K562 (cell line): Measurements from ENCODE around the gene MRPL54. TPM values are rescaled to one million over a fixed set of nuclear protein-coding genes. Genes with fewer than 3 reads are reported as not detected.

Experiments
- ATF1 ChIP-seq, 2 experiments: fragments of 450-650 bp in 1 of 2; IDR thresholded peaks; 2 replicates each; pipeline ENCODE4 v1.6.1; 2016; ENCODE audit warnings: missing compliant biosample characterization in 1 of 2, missing genetic modification characterization in 1 of 2
- CREB1 ChIP-seq, 2 experiments: sonication (generic) in 1 of 2; formaldehyde crosslinking in 1 of 2; IDR thresholded peaks; 2 replicates each; pipeline versions ENCODE4 v1.6.1 to v1.8.0; 2012 to 2022; ENCODE audit warnings: inconsistent platforms in 1 of 2, mild to moderate bottlenecking in 1 of 2, missing genetic modification reagents in 1 of 2, moderate library complexity in 1 of 2
- ETS1 ChIP-seq: conservative IDR thresholded peaks from 2 replicates; pipeline ENCODE4 v1.6.1; 2011; ENCODE audit warnings: low read depth, mild to moderate bottlenecking, low read length; ENCODE audit not compliant: control insufficient read depth
- ETV5 ChIP-seq: sonication (generic); formaldehyde crosslinking; IDR thresholded peaks from 2 replicates; pipeline ENCODE4 v1.4.0; 2020; ENCODE audit warnings: low read depth, mild to moderate bottlenecking, missing genetic modification reagents
- FUS ChIP-seq: fragments of 200-400 bp; formaldehyde crosslinking; optimal IDR thresholded peaks from 2 replicates; pipeline ENCODE3; 2017; ENCODE audit warnings: low read depth, low read length
- GTF3C2 ChIP-seq: IDR thresholded peaks from 3 replicates; pipeline ENCODE4 v1.6.1; 2011; ENCODE audit warnings: borderline replicate concordance, mild to moderate bottlenecking, moderate library complexity; ENCODE audit not compliant: insufficient read length; ENCODE audit errors: extremely low read depth
- ILF3 ChIP-seq: fragments of 450-650 bp; IDR thresholded peaks from 2 replicates; pipeline ENCODE4 v1.6.1; 2018; ENCODE audit warnings: antibody characterized with exemption, mild to moderate bottlenecking, moderate library complexity, borderline replicate concordance
- L3MBTL2 ChIP-seq: fragments of 450-650 bp; IDR thresholded peaks from 2 replicates; pipeline ENCODE4 v1.6.1; 2016; ENCODE audit warnings: mild to moderate bottlenecking, moderate library complexity
- MAFF ChIP-seq: IDR thresholded peaks from 2 replicates; pipeline ENCODE4 v1.6.1; 2012; ENCODE audit warnings: low read length, improper control_type of control experiment
- MLLT1 ChIP-seq, 2 experiments: fragments of 450-650 bp; IDR thresholded peaks; 2 replicates each; pipeline ENCODE4 v1.6.1; 2016
- POLR2AphosphoS5 ChIP-seq: IDR thresholded peaks from 2 replicates; pipeline ENCODE4 v1.6.1; 2011; ENCODE audit warnings: mild to moderate bottlenecking, low read depth, low read length, moderate library complexity; ENCODE audit not compliant: control insufficient read depth, insufficient read depth
- RHOXF2B ChIP-seq: fragments of 250-450 bp; sonication (Bioruptor Pico); conservative IDR thresholded peaks from 2 replicates; pipeline ENCODE4 v1.5.1; 2021
- TFAP4 ChIP-seq: sonication (generic); formaldehyde crosslinking; IDR thresholded peaks from 2 replicates; pipeline ENCODE4 v1.8.0; 2022; ENCODE audit warnings: missing genetic modification reagents, mild to moderate bottlenecking, moderate library complexity, borderline replicate concordance
- ZBTB17 ChIP-seq: fragments of 450-650 bp; formaldehyde crosslinking; IDR thresholded peaks from 2 replicates; pipeline ENCODE4 v1.4.0; 2020; ENCODE audit warnings: mild to moderate bottlenecking
- ZEB2 ChIP-seq: fragments of 450-650 bp; IDR thresholded peaks from 2 replicates; pipeline ENCODE4 v1.6.1; 2016
- ZNF282 ChIP-seq: sonication (generic); formaldehyde crosslinking; IDR thresholded peaks from 2 replicates; pipeline ENCODE4 v1.8.1; 2023; ENCODE audit warnings: missing genetic modification reagents
- polyA plus RNA-seq, 8 experiments: library from polyadenylated mRNA; depleted of rRNA in 4 of 8; stranded (reverse) in 5 of 8; unstranded in 3 of 8; fragments of >200 nt; fragmentation: Nextera tagmentation in 2 of 8; fragmentation: Illumina TruSeq in 1 of 8; extraction: Ambion mirVana in 2 of 8; extraction: Trizol in 1 of 8; gene quantifications; 2 replicates each; pipeline versions ENCODE4 v1.2.1 to v1.2.3, GENCODE V29; 2011 to 2014; ENCODE audit warnings: inconsistent platforms in 1 of 8, missing spikeins in 1 of 8
- total RNA-seq, 7 experiments: library from RNA; depleted of rRNA in 6 of 7; stranded (reverse); fragments of >200 nt in 6 of 7; fragmentation: Illumina TruSeq in 2 of 7; extraction: Trizol in 2 of 7; gene quantifications; 2 replicates each; pipeline versions ENCODE4 v1.2.1 to v1.2.3, GENCODE V29; 2011 to 2021; ENCODE audit warnings: low replicate concordance in 1 of 7

The MRPL54 gene
- total and polyA plus RNA-seq, 9 of the 15 experiments (the other 6 are each of a cell fraction or from before 2014, with no cell fraction given) = 3.5 to 120 (median 56.9) TPM

- TF ChIP-seq ILF3 (no peak), ZBTB17 (peak; percentile 60), GTF3C2 (no peak), ETS1 (peak; percentile 52; the same call in 1 of the 2 replicates), MAFF (no peak), ZEB2 (peak; percentile 61; the same call in 1 of the 2 replicates), ATF1 (CRISPR knock-in tag; IDR thresholded peaks at IDR 0.05) (no peak), ATF1 (tag; IDR thresholded peaks at IDR 0.05) (peak; percentile 18; the same call in 1 of the 2 replicates), RHOXF2B (CRISPR knock-in tag) (no peak), MLLT1 (IDR thresholded peaks at IDR 0.05) (no peak), ETV5 (CRISPR knock-in tag) (no peak), CREB1 (IDR thresholded peaks at IDR 0.05) (no peak), CREB1 (CRISPR knock-in tag; IDR thresholded peaks at IDR 0.05) (peak; percentile 36; the same call in 1 of the 2 replicates), TFAP4 (CRISPR knock-in tag) (peak; percentile 56; the same call in 1 of the 2 replicates), L3MBTL2 (0 out of 2 replicates have a peak, but pooled peaks have one; percentile 29), POLR2AphosphoS5 (no peak), ZNF282 (0 out of 2 replicates have a peak, but pooled peaks have one; percentile 21), FUS (peak; percentile 68)
Observed at GRCh38 chr19:3785451-3785937, 23.0 kb downstream of the MRPL54 start (continued).
